HL-60 (cell line): ENCODE data around the gene TCEA2.

Experiments
- GABPA ChIP-seq: IDR thresholded peaks from 2 replicates; pipeline ENCODE4 v1.6.1; 2012; ENCODE audit warnings: low read depth
- TF ChIP-seq, protein P1 (sequence below): IDR thresholded peaks from one replicate; pipeline ENCODE4 v1.5.1; 2011; ENCODE audit warnings: low read length, control low read depth, inconsistent platforms; ENCODE audit not compliant: insufficient read depth

DNA sequence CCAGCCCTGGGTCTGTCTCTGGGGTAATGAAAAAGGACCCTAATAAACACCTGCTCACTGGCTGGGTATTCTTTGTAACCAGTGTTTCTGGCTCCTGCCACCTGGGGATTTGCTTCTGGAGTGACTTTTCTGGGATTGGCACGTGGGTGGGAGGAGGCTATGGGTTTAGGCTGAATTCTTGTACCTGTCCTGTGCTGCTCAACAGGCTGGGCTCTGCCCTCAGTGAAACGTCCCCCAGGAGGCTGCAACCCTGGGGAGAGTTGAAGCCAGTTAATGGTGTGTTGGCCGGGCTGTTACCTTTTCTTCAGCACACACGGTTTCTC lies 37.5 kb downstream of the TCEA2 start:
- TF ChIP-seq, protein P1, sequence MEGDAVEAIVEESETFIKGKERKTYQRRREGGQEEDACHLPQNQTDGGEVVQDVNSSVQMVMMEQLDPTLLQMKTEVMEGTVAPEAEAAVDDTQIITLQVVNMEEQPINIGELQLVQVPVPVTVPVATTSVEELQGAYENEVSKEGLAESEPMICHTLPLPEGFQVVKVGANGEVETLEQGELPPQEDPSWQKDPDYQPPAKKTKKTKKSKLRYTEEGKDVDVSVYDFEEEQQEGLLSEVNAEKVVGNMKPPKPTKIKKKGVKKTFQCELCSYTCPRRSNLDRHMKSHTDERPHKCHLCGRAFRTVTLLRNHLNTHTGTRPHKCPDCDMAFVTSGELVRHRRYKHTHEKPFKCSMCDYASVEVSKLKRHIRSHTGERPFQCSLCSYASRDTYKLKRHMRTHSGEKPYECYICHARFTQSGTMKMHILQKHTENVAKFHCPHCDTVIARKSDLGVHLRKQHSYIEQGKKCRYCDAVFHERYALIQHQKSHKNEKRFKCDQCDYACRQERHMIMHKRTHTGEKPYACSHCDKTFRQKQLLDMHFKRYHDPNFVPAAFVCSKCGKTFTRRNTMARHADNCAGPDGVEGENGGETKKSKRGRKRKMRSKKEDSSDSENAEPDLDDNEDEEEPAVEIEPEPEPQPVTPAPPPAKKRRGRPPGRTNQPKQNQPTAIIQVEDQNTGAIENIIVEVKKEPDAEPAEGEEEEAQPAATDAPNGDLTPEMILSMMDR: no peak
- no peak for TF ChIP-seq GABPA
